ENCODE data around the gene PAPSS2. TPM values are rescaled to one million over a fixed set of nuclear protein-coding genes. Genes with fewer than 3 reads are reported as not detected.
"Not testable (repeated sequence)": the region's sequence is repeated elsewhere in the genome, so short reads cannot be mapped to it uniquely, and the experiment has no call there.

Gene PAPSS2
- total and polyA plus RNA-seq, 2 donors (not counting 3 experiments of a cell fraction or from before 2014, with no cell fraction given), result 27.9 to 82.6 TPM

GRCh38 chr10:87643920-87644319 is 15.8 kb upstream of the PAPSS2 start:
- TF ChIP-seq CTCF (IDR thresholded peaks at IDR 0.05; ENCODE audit: extremely low read depth in 1 of 2, insufficient read depth in 1 of 2, low read depth in 1 of 2, low read length in 2 of 2), result no peak
- TF ChIP-seq JUN (IDR thresholded peaks at IDR 0.05; ENCODE audit: borderline replicate concordance, insufficient read depth, insufficient read length, low read depth), result no peak
- no peak for TF ChIP-seq MYC (IDR thresholded peaks at IDR 0.05; ENCODE audit: low read depth, low read length)
- TF ChIP-seq POLR2AphosphoS5 (IDR thresholded peaks at IDR 0.05; ENCODE audit: insufficient read depth, low read depth, low read length), result no peak
- no peak for TF ChIP-seq POLR2A (IDR thresholded peaks at IDR 0.05; ENCODE audit: low read depth, low read length)
- no peak for TF ChIP-seq EZH2 (IDR thresholded peaks at IDR 0.05; ENCODE audit: borderline replicate concordance, low read depth, low read length, severe bottlenecking)
- TF ChIP-seq MAX (IDR thresholded peaks at IDR 0.05; ENCODE audit: insufficient read depth, insufficient read length), result no peak
- TF ChIP-seq FOS (IDR thresholded peaks at IDR 0.05; ENCODE audit: borderline replicate concordance, insufficient read depth, low read length), result no peak
- no peak for TF ChIP-seq GATA2 (IDR thresholded peaks at IDR 0.05; ENCODE audit: insufficient read depth, insufficient read length, low read depth, low read length)
- Histone ChIP-seq H3K79me2 (ENCODE audit: control insufficient read depth, insufficient read depth, low read length) (no peaks in the 10 kb centered on the region), H3K9me1 (replicated peaks; ENCODE audit: control insufficient read depth, extremely low read depth, insufficient read depth, low read length) (no peaks in the 10 kb centered on the region), H3K4me3 (replicated peaks in 1 of 3; ENCODE audit: insufficient read depth in 1 of 3, low read depth in 1 of 3, low read length in 3 of 3) (no peak overlapping the region), H3K4me1 (ENCODE audit: control insufficient read depth, extremely low read depth, insufficient read depth, low read length) (no peaks in the 10 kb centered on the region), H3K9me3 (replicated peaks; ENCODE audit: control insufficient read depth, insufficient read depth, low read length) (no peaks in the 10 kb centered on the region), H3K27ac (ENCODE audit: insufficient read depth, low read depth, low read length) (no peak overlapping the region), H3K27me3 (ENCODE audit: control insufficient read depth in 2 of 2, insufficient read depth in 2 of 2, low read length in 2 of 2) (no peaks in the 10 kb centered on the region), H4K20me1 (replicated peaks; ENCODE audit: control insufficient read depth, extremely low read depth, insufficient read depth, low read length) (no peaks in the 10 kb centered on the region), H3K9ac (replicated peaks; ENCODE audit: extremely low read depth, insufficient read depth, low read length) (no peak overlapping the region), H2AFZ (ENCODE audit: low read depth, low read length) (no peak overlapping the region), H3K36me3 (ENCODE audit: control insufficient read depth in 2 of 2, extremely low read depth in 1 of 2, insufficient read depth in 2 of 2, low read length in 2 of 2) (no peaks in the 10 kb centered on the region), H3K4me2 (ENCODE audit: insufficient read depth, low read length) (no peak overlapping the region)
- intact Hi-C loops (cut with micrococcal nuclease) (no loop called here), dilution Hi-C loops (cut with MboI; ENCODE audit: extremely low pct_ligation_motif_present, low sequenced_read_pairs) (no loop called here)
- no TSS peak for BruUV-seq (replicated peaks)
- POLR2A ChIA-PET, result no interaction called here
- FAIRE-seq, result no peak
- DNase-seq (ENCODE audit: low read depth, low spot score), result no peak
- CTCF ChIA-PET, result no interaction called here

- H3K9me3 ChIP-seq (replicated peaks; ENCODE audit: control insufficient read depth, insufficient read depth, low read length); intact Hi-C loops (cut with micrococcal nuclease); H3K27ac ChIP-seq (ENCODE audit: insufficient read depth, low read depth, low read length); H3K79me2 ChIP-seq (ENCODE audit: control insufficient read depth, insufficient read depth, low read length); H3K4me2 ChIP-seq (ENCODE audit: insufficient read depth, low read length); FAIRE-seq; H3K27me3 ChIP-seq (ENCODE audit: control insufficient read depth in 2 of 2, insufficient read depth in 2 of 2, low read length in 2 of 2); DNase-seq (ENCODE audit: low read depth, low spot score); H2AFZ ChIP-seq (ENCODE audit: low read depth, low read length); BruUV-seq (replicated peaks); POLR2A ChIA-PET; H3K9me1 ChIP-seq (replicated peaks; ENCODE audit: control insufficient read depth, extremely low read depth, insufficient read depth, low read length); H3K4me1 ChIP-seq (ENCODE audit: control insufficient read depth, extremely low read depth, insufficient read depth, low read length); H3K4me3 ChIP-seq (replicated peaks in 1 of 3; ENCODE audit: insufficient read depth in 1 of 3, low read depth in 1 of 3, low read length in 3 of 3); H3K9ac ChIP-seq (replicated peaks; ENCODE audit: extremely low read depth, insufficient read depth, low read length); dilution Hi-C loops (cut with MboI; ENCODE audit: extremely low pct_ligation_motif_present, low sequenced_read_pairs); H3K36me3 ChIP-seq (ENCODE audit: control insufficient read depth in 2 of 2, extremely low read depth in 1 of 2, insufficient read depth in 2 of 2, low read length in 2 of 2); H4K20me1 ChIP-seq (replicated peaks; ENCODE audit: control insufficient read depth, extremely low read depth, insufficient read depth, low read length): not testable (repeated sequence)
- CTCF ChIA-PET, result interaction anchor here (1.2 to 1.5 kb wide), 2 partner anchors 90 to 745 kb away, joined by 3 to 4 read pairs; no protein-coding TSS in a partner anchor
Measured at GRCh38 chr10:87644500-87644899, 15.2 kb upstream of the PAPSS2 start.

Measured in endothelial cell of umbilical vein (primary cell).